Measurements from ENCODE around the gene SIX1. TPM values are rescaled to one million over a fixed set of nuclear protein-coding genes. Genes with fewer than 3 reads are reported as not detected.

The SIX1 gene
- total and polyA plus RNA-seq, 5 donors, result 0.14 TPM; not detected in 4

DNA sequence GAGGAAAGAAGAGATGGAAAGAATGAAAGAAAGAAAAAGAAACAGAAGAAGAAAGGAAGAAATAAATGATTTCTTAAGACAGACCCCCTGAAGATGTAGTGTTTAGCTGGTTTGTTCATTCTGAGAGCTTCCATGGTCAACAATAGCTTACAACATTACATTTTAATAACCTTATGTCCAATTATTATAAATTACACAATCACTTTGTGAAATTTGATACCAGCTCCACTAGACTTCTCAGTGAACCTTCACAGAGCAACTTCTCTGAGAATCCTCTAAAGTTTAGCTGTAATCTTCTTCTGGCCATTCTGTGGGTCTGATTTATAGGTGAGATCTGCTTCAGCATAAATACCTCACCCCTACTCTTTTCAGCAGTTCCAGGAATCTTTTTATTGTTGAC, 27.9 kb downstream of the SIX1 start:
- no peak for DNase-seq
- ATAC-seq, result no peak
- H3K27ac ChIP-seq (ENCODE audit: low read length), result no peak overlapping the region
- H3K9me3 ChIP-seq (ENCODE audit: control insufficient read depth, low read length), result no peaks in the 10 kb centered on the region
- intact Hi-C loops (cut with DNase I), result loop anchor here in 2 of 4 donors (10.0 kb wide), 2 partner anchors 403 to 633 kb away; no protein-coding TSS in a partner anchor
- peaks cover 2% of the 10 kb centered on the region for H3K4me1 ChIP-seq (ENCODE audit: control insufficient read depth, insufficient read depth, low read length)
- no peak overlapping the region for H3K4me3 ChIP-seq (ENCODE audit: low read length)
- no peaks in the 10 kb centered on the region for H3K27me3 ChIP-seq (ENCODE audit: control insufficient read depth, insufficient read depth)

DNA sequence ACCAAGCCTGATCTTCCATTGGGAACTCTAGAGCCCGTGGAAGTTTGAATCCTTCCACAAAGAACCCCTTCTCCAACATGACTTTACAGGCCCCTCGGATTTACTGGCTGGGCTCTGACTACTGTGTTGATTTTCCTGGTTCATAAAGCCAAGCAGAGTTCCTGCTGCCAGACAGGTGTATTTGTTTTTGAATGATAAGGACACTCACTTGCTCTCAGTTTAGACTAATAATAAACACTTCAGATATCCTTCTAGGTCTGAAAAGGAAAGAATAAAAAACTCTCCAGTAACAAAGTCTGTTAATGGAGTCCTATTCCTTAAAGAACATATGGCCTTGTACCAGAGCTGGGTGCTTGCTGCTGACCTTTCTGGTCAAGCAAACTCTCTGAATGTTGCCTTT, 31.0 kb downstream of the SIX1 start:
- intact Hi-C loops (cut with DNase I), result no loop called here
- H3K4me1 ChIP-seq (ENCODE audit: control insufficient read depth, insufficient read depth, low read length), result peaks cover 2% of the 10 kb centered on the region
- H3K4me3 ChIP-seq (ENCODE audit: low read length), result no peak overlapping the region
- 71% methylated on average over 2 of the region's 2 CpGs for WGBS
- H3K27ac ChIP-seq (ENCODE audit: low read length), result no peak overlapping the region
- H3K27me3 ChIP-seq (ENCODE audit: control insufficient read depth, insufficient read depth), result no peaks in the 10 kb centered on the region
- ATAC-seq (no peak), DNase-seq (no peak)
- no peaks in the 10 kb centered on the region for H3K9me3 ChIP-seq (ENCODE audit: control insufficient read depth, low read length)

DNA sequence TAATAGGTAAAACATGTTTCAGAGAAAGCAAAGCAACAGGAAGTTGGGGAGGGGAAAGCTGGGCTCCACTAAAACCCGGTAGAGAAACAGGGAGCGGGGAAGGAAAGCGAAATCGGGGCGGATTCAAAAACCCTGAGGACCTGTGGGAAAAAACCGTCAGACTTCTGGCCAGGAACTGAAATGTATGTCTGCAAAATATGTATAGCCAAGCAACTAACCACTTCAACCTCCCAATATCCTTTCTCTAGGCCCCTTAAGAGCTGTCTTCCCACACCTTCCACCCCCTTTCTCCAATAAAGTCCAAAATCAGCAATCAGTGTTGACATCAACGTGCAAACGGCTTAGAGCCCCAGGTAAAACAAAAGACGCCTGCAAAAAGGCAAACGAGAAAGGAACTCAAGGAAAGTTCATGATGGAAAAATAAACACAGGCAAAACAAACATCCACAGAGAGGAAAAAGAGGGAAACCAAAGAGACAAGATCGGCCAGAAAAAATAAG, 32.8 kb downstream of the SIX1 start:
- no peaks in the 10 kb centered on the region for H3K9me3 ChIP-seq (ENCODE audit: control insufficient read depth, low read length)
- H3K4me1 ChIP-seq (ENCODE audit: control insufficient read depth, insufficient read depth, low read length), result peaks cover 2% of the 10 kb centered on the region
- ATAC-seq (no peak), DNase-seq (no peak)
- WGBS, result 39% methylated on average over 11 of the region's 11 CpGs
- intact Hi-C loops (cut with DNase I), result no loop called here
- H3K27ac ChIP-seq (ENCODE audit: low read length), result no peak overlapping the region
- no peak overlapping the region for H3K4me3 ChIP-seq (ENCODE audit: low read length)
- H3K27me3 ChIP-seq (ENCODE audit: control insufficient read depth, insufficient read depth), result no peaks in the 10 kb centered on the region

DNA sequence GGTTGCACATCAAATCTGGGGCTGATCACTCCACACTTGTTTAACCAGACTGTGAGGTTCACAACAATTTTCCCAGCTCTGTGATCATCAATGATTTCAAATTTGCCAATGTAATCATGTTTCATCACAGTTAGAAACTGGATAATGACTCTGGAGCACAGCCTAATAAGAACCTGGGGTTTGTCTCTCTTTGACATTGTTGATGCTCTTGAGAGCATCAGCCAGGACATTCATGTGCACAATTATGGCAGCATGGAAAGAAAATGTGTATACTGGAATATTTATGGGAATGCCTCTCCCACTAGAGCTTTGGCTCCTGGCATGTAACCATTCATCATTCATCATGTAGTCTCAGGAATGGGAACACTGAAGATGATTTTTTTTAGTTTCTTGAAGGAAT, 47.0 kb downstream of the SIX1 start:
- no peak for DNase-seq
- Histone ChIP-seq H3K27ac (ENCODE audit: low read length) (no peak overlapping the region), H3K27me3 (ENCODE audit: control insufficient read depth, insufficient read depth) (no peaks in the 10 kb centered on the region), H3K4me1 (ENCODE audit: control insufficient read depth, insufficient read depth, low read length) (no peaks in the 10 kb centered on the region), H3K4me3 (ENCODE audit: low read length) (no peak overlapping the region), H3K9me3 (ENCODE audit: control insufficient read depth, low read length) (no peaks in the 10 kb centered on the region)
- intact Hi-C loops (cut with DNase I), result no loop called here
- ATAC-seq, result no peak

DNA sequence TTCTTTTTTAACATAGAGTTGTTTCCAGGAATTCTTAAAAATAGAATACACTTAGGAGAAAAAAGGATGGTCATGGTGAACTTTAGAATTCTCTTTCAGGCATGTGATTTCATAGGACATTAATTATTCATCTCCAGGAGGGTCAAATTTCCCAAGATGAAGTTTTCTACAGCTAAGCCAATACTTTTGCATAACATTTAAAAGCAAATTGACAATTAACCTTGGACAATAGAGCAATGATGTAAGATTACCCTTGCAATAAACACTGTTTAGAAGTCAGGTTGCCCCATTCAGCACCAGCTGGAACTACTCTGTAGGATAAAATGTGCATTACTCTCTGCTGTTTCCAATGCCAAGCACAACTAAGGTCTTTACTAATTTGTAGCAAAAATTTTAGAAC, 49.5 kb downstream of the SIX1 start:
- H3K4me1 ChIP-seq (ENCODE audit: control insufficient read depth, insufficient read depth, low read length), result no peaks in the 10 kb centered on the region
- intact Hi-C loops (cut with DNase I), result no loop called here
- H3K27ac ChIP-seq (ENCODE audit: low read length), result no peak overlapping the region
- DNase-seq (no peak), ATAC-seq (no peak)
- H3K4me3 ChIP-seq (ENCODE audit: low read length), result no peak overlapping the region
- no peaks in the 10 kb centered on the region for H3K9me3 ChIP-seq (ENCODE audit: control insufficient read depth, low read length)
- H3K27me3 ChIP-seq (ENCODE audit: control insufficient read depth, insufficient read depth), result no peaks in the 10 kb centered on the region

DNA sequence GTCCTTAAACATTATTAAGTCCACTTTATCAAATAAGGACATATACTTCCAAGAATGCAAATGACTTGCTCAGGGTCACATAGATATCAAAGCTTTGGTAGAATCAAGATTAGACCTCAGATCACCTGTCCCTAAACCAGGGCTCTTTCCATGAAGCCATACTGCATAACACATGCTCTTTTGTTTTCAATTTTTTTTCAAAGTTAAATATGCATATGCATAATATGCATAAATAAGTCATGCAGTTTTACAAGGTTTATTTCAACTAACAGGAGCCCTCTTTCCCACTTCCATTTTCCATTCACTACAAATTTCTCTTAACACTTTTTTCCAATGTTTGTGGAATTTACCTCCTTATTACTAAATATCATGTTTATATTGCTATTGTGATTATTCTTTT, 53.1 kb downstream of the SIX1 start:
- intact Hi-C loops (cut with DNase I), result no loop called here
- H3K4me1 ChIP-seq (ENCODE audit: control insufficient read depth, insufficient read depth, low read length), result no peaks in the 10 kb centered on the region

DNA sequence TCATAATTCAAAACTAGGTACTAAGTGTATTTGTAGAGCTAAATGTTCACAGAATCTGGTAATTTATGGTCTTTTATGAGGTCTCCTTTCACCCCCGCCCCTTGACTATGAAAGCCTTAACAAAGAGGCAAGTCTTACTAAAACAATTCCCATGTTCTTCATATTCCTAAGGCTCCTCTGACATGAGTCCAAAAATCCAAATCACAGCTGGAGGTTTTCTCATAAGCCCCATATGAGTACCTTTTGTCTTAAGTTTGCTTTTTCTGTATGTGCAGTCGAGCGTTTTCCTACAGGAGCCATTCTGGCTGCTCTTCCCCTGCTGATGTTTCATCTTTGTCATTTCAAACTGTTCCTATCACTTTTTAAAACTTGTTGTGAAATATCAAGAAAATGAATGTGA, 55.2 kb downstream of the SIX1 start:
- 93% methylated on average over 3 of the region's 3 CpGs for WGBS
- DNase-seq (no peak), ATAC-seq (no peak)
- H3K9me3 ChIP-seq (ENCODE audit: control insufficient read depth, low read length), result no peaks in the 10 kb centered on the region
- no peaks in the 10 kb centered on the region for H3K4me1 ChIP-seq (ENCODE audit: control insufficient read depth, insufficient read depth, low read length)
- no peaks in the 10 kb centered on the region for H3K27me3 ChIP-seq (ENCODE audit: control insufficient read depth, insufficient read depth)
- no peak overlapping the region for H3K27ac ChIP-seq (ENCODE audit: low read length)
- no peak overlapping the region for H3K4me3 ChIP-seq (ENCODE audit: low read length)
- intact Hi-C loops (cut with DNase I), result no loop called here

More for the DNA sequence above, 53.1 kb downstream of the SIX1 start:
- ATAC-seq (no peak), DNase-seq (no peak)
- Histone ChIP-seq H3K9me3 (ENCODE audit: control insufficient read depth, low read length) (no peaks in the 10 kb centered on the region), H3K27ac (ENCODE audit: low read length) (no peak overlapping the region), H3K4me3 (ENCODE audit: low read length) (no peak overlapping the region), H3K27me3 (ENCODE audit: control insufficient read depth, insufficient read depth) (no peaks in the 10 kb centered on the region)

Other genes starting within 250 kb of the SIX1 start
- gene C14orf39, start 163.4 kb downstream of the SIX1 start, total RNA-seq, result not detected
- not detected for gene C14orf39, start 163.4 kb downstream of the SIX1 start, polyA plus RNA-seq
- not detected for gene SIX6, start 140.3 kb downstream of the SIX1 start, total RNA-seq
- not detected for gene SIX6, start 140.3 kb downstream of the SIX1 start, polyA plus RNA-seq
- gene SIX4, start 74.9 kb upstream of the SIX1 start, total RNA-seq, result 1 to 10 TPM; 2.1 to 4.1 (median 3.4) TPM
- 1.1 TPM for gene SIX4, start 74.9 kb upstream of the SIX1 start, polyA plus RNA-seq
- gene MNAT1, start 85.3 kb upstream of the SIX1 start, total RNA-seq, result 10 to 100 TPM; 25.9 to 29.3 (median 29.0) TPM
- gene MNAT1, start 85.3 kb upstream of the SIX1 start, polyA plus RNA-seq, result 27.8 TPM

Measured in right cardiac atrium (tissue), 5 donors.